HG03060 (cell line): ENCODE data around the gene EP400.

Source experiments
- ATAC-seq: cut with Tn5 transposase; IDR thresholded peaks from one replicate; pipeline ENCODE4 v1.9.1; 2021; ENCODE audit warnings: low read depth, moderate number of reproducible peaks; ENCODE audit not compliant: unreplicated experiment

EP400 gene

DNA sequence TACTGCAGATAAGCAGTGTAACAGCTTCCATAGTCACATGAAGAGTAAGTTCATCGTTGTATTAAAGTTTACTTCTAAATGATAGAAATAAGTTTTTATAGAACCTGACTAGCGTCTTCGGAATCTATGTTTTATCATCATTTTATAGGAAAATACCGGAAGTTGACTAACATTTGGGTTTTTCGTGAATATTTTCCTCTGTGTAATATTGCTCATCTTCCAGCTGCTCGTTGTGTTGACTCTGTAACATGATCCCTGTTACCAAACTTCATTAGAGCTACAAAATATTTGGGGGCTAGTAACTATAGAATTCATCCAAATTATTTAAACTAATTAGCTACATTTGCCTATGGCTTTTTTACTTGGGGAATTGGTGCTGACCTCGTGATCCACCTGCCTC, 157.2 kb downstream of the EP400 start:
- no peak for ATAC-seq

DNA sequence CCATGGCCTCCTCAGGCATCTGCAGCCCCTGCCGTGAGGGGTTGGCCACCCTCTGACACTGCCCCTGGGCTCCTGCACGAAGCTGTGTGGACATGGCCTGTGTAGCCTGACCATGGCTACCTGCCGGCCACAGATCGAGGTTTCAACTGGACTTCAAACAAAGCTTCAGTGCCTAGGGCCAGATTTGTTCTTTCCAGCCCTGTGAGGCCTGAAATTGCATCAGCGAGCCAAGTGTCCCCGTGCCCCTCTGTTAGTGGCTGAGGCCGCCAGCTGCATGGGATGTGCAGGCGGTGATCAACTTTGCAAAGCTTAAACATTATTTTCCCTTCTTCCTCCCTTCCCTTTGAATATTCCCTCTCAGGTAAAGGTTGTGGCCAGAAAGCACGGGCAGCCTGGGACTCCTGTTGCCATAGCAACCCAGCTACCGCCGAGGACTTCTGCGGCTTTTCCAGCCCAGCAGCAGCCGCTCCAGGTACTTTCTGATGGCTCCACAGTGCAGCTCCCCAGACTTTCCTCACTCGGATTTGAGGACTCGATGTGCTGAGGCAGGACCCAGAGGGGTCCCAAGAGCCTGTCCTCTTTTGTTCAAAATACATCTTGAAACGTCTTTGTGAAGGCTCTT, 158.6 kb downstream of the EP400 start:
- no peak for ATAC-seq

DNA sequence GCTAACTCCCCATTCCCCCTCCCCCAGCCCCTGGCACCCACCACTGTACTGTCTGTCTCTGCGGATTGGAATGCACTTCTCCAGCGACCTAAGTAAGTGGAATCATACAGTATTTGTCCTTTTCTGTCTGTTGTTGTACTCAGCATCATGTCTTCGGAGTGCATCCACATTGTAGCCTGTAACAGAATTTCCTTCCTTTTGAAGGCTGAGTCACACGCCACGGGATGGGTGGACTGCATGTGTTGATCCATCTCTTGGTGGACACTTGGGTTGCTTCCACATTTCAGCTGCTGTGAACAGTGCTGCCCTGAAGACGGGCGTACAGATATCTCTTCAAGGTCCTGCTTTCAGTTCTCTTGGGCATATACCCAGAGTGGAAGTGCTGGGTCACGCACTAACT, 160.0 kb downstream of the EP400 start:
- no peak for ATAC-seq

DNA sequence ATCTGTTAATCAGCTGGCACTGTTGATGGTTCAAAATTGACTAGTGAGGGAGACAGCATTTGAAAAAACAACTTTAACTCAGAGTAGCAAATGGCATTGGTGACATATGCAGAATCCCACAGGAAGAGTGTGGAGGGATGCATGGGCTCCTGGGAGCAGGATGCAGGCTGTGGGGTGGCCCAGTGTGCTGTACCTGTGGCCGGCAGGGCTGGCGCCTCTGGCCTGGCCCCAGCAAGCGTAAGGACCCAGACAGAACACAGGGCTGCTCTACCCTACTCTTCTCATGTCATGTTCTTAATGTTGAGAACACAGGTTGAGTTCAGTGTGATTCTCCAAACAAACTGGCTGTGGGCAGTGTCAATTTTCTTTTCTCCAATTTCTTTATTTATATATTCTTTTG, 160.9 kb downstream of the EP400 start:
- ATAC-seq: no peak

DNA sequence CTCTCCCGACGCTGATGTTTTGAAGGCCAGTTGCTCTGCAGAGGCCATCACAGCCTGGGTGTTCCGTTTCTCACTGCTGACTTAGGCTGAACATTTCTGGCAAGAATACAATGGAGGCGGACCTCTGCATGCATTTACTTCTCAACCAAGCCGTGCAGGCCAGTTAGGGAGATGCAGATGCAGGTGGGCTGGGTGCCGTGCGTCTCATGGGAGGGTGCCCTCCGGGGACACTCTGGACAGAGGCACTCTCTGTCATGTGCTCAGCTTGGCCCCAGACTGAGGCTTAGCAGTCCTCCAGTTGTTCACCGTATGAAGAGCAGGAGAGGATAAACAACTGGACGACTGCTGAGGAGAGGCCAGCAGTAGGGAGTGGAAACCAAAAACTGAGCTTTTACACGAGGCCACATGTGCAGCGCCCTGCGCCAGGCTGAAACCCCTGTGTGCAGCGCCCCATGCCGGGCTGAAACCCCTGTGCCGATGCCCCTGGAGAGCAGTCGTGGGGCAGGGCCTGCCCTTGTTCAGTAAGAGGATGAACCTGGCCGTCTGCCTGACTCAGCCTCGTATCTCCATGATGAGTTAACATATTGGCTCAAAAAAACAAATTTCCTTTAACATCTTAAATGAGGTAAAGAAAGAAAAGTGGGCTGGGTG, 162.0 kb downstream of the EP400 start:
- no peak for ATAC-seq

DNA sequence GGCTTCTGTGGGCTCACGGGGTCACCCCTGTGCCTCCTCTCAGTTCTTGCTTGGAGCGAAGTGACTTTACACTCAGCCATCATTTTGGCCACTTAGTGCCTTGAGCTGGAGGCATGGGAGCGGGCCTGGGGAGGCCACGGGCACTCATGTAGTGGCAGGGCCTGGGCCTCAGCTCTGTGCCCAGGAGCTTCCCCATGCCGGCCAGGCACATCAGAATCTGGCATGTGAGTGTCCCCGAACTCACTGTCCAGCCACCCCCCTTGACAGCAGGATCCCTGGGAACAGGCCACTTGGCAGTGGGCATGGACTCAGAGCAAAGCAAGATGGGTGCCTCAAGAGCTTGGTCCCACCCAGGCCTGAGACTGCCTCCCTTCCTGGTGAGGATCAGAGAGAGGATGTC, 164.9 kb downstream of the EP400 start:
- no peak for ATAC-seq

DNA sequence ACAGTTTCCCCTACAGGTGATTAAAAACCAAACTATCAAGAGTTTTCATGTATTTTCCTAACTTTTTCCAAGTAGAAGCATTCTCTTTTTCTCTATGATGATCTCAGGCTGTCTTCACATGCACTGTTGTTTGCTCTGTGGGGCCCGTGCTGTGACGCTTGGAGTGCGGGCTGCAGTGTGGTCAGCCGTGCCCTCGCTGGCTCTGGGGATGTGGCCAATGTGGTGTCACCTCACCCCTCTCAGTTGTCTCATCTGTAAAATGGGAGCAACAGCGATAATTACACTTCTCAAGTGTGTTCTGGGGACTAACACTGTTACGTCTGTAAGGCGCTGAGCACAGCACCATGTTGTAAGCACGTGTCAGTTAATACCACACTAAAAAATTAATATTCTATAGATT, 165.8 kb downstream of the EP400 start:
- no peak for ATAC-seq

DNA sequence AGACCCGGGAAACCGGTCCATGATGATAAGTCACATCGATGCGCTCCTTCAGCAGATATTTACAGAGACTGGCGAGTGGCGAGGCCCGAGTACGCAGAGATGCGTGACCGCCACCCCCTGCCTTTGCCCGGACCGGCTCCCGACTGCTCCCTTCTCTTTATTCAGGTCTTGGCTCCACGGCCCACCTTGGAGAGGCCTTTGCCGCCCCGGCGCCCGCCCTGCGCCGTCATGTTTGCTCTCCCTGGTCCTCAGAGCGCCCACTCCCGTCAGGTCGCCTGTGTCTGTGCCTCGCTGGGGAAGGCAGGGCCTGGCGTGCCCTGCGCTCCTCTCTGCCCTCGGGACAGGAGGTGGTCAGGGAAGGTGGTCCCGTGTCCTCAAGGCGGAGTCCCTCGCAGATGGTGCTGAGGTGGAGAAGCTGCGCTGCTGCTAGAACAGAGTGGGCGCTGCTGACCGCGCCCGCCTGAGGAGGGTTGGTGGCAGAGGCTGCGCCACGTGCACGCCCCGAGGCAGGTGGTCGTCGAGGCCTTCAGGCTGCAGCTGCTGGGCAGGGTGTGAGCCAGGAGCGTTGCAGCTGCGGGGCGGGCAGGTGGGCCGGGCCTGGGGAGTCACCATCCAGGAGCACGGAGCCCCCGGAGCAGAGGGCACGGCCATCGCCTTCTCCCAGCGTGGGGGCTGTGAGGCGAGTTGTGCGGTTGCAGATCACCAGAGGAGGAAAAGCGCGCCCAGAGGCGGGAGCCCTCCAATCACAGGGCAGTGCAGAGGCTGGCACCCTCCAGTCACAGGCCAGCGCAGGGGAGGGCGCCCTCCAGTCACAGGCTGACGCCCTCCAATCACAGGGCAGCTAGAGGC, 167.2 kb downstream of the EP400 start:
- no peak for ATAC-seq

DNA sequence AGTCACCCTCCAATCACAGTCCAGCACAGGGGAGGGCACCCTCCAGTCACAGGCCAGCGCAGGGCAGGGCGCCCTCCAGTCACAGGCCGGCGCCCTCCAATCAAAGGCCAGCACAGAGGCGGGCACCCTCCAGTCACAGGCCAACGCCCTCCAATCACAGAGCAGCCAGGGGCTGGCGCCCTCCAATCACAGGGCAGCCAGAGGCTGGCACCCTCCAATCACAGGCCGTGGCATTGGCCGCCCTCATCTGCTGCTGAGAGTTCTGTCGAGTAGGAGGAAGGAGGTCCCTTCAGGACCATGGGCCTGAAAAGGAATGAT, 167.8 kb downstream of the EP400 start:
- no peak for ATAC-seq

DNA sequence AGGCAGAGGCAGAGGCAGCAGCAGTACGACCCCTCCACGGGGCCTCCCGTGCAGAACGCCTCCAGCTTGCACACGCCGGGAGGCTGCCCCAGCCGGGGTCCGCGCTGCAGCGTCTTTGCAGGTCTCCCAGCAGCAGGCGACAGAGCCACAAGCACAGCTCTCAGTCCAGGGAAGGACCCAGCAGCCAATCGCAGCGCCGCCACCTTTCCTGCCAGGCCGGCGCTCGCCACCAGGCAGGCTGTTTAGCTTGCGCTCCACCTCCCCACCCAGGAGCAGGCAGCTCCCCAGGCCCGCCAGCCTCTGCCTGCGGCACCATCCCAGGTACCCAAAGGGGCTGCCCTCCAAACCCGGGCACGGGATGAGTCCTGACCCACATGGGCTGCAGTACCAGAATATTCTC, 169.1 kb downstream of the EP400 start:
- no peak for ATAC-seq

DNA sequence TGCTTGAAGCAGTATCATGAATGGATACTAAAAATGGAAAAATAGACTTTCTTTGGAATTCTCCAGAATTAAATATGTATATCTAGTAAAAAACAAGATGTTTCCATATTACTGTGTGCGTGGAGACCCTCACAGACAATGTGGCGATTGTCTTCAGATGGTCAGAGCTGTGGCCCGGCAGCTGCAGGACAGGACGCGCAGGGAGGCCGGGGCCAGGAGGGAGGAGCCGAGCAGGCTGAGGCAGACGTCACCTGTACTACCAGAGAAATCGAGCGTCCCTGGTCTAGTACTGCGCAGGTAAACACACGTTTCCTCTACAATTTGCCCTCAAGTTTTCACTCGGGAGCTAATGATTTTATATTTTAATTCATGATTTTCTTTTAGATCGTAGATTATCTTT, 171.5 kb downstream of the EP400 start:
- no peak for ATAC-seq

DNA sequence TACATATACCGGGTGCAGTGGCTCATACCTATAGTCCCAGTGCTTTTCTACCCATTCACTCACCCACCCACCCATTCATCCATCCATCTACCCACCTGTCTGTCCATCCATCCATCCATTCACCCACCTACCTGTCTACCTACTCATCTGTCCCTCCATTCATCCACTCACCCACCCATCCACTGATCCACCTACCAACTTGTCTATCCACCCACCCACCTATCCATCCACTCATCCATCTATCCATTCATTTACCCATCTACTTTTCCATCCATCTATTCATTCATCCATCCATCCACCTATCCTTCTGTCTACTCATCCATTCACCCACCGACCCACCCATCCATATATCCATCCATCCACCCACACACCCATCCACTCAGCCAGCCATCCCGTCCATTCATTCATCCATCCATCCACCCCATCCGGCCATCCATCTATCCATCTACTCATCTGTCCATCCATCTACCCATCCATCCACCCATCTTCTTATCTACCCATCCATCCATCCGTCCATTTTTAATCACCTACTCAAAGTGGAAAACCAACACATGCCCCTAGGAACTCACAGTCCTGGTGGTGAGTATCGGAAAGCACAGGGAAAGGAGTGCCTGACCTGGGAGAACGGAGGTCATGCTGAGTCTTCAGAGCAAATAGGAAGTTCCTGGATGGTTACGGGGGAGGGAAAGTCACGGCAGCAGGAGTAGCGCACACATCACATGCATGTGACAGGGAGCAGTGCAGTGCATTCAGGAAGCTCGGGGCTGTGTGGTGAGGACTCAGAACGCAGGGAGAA, 174.4 kb downstream of the EP400 start:
- no peak for ATAC-seq

DNA sequence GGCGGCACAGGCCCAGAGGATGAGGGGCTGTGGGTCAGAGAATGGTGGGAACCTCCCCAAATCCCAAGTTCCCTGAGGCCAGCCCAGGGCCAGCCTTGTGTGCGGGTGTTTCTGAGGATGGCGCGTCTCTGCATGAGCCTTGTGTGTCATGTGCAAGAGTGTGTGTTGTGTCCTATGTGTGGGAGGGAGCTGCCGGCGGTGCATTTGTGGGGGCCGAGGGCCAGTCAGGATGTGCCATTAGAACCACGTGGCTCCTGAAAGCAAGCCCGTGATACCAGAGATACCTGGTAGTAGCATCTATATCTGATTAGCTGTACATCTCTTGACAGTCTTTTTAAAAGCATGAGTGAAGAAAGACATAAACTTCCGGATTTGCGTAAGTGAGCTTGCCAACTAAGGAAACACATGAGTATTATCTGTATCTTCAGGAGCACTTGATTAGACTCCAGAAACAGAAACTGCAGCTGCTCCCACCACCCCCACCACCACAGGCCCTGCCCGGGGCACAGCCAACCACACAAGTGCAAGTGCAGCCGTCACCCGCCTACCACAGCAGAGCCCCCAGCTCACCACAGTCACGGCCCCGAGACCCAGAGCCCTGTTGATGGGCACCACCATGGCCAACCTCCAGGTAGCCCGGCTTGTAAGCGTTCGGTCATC, 175.2 kb downstream of the EP400 start:
- no peak for ATAC-seq

DNA sequence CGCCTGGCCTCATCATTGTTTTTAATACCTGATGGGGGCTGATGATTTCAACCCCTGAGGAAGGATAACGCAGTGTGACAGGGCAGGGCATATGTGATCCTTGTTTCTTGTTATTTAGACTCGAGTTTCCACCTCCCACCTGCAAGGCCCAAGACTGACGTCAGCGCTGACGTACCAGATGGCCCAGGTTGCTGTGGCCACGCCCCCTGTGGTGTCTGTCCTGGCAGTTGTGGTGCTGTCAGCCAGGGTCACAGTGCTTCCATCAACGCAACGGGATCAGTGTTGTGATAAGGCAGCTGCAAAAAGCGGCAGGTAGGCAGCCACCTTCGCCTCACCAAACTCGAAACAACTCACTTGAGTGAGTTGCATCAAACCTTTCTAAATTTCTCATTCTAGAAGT, 176.0 kb downstream of the EP400 start:
- ATAC-seq: no peak

DNA sequence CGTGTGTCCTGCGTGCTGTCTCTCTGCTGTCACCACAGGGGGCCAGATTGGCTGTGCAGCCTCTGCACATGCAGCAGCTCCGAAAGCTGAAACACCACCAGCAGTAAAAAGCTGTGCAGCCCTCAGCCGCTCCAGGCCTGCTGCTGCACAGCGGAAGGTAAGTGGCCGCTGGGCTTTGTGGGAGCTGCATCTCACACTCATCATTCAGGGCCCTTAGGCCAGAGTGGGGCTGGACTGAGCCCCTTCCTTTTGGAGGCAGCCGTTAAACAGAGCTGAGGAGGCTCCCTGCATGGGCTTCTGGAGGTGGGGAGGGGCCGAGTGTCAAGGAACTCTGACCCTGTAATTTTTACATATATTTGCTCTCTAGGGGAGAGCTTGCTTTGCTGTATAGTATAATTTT, 177.3 kb downstream of the EP400 start:
- ATAC-seq: no peak

DNA sequence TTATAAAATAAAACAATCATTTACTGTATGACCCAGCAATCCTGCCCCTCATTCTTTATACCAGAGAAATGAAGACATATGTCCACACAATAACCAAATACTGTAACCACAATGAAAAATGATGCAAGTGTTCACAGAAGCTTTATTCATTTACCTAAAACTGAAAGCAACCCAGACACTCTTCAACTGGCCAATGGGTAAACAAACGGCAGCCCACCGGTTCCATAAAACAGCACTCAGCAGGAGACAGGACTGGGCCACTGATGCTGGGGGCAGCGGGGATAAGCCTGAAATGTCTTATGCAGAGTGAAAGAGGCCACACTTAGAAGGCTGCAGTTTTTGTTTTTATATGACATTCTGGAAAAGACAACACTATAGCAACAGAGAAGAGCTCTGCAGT, 179.3 kb downstream of the EP400 start:
- ATAC-seq: no peak

DNA sequence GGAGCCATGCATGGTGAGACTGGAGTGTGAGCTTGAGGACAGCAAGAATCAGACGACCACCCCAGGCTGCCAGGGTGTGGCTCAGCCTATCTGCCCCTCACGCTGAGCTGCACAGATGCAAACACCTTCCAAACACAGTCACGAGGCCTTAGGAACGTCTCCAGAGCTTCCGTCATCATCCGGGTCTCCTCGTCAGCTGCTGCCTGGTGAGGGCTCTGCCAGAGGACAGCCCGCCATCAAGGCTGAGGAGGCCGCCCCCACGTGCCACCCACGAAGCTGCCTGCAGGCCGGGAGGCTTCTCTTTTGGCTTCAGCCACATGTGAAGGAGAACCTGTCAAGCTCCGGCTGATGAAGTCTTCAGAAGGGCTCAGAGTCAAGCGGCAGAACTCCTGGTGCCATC, 180.9 kb downstream of the EP400 start:
- ATAC-seq: no peak
